ENCODE data around the gene AMPD3.

The AMPD3 gene

GRCh38 chr11:10543782-10544181 is 88.7 kb downstream of the AMPD3 start:
- DNase-seq = no peak

- no peak for DNase-seq
Measured at GRCh38 chr11:10544491-10545465, 89.7 kb downstream of the AMPD3 start.

GRCh38 chr11:10550503-10551289 is 95.6 kb downstream of the AMPD3 start:
- DNase-seq = no peak

GRCh38 chr11:10551290-10551592 is 96.2 kb downstream of the AMPD3 start:
- DNase-seq = no peak

GRCh38 chr11:10551845-10552352 is 96.8 kb downstream of the AMPD3 start:
- no peak for DNase-seq

GRCh38 chr11:10556590-10556989 is 101.5 kb downstream of the AMPD3 start:
- no peak for DNase-seq

Data from NCI-H2171 treated with DMSO at 0.1 percent for 48 hours (cell line).